ENCODE measurements around the gene ADAMTS3. TPM values are rescaled to one million over a fixed set of nuclear protein-coding genes. Genes with fewer than 3 reads are reported as not detected.

The ADAMTS3 gene
- total and polyA plus RNA-seq, 2 donors (not counting 1 experiment from before 2014, with no cell fraction given), result not detected

DNA sequence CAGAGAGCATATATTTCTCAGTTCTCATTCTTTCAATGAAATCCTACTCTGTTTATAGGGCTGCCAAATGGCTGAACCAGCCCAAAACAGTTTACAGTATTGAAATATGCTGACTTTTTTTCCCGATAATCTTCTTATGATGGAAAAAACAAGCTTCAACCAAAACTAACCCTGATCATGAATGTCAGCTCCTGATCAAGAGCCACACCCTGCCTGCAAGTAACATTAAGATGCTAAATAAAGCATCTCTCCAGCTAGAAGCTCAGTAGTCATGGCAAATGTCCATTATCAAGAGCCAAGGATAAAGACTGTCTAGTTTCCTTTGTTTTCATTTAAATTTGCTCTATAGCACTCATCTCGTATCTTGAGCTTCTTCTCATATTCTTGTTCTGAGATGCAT is 136.0 kb downstream of the ADAMTS3 start:
- Histone ChIP-seq H3K79me2 (ENCODE audit: control insufficient read depth, insufficient read depth, low read length) (no peaks in the 10 kb centered on the region), H2AFZ (ENCODE audit: insufficient read depth, low read depth, low read length, poor library complexity, severe bottlenecking) (no peak overlapping the region), H3K4me1 (ENCODE audit: control insufficient read depth in 2 of 2, insufficient read depth in 2 of 2, low read length in 2 of 2) (no peaks in the 10 kb centered on the region), H3K9me3 (ENCODE audit: control extremely low read depth in 1 of 3, control insufficient read depth in 2 of 3, insufficient read depth in 1 of 3, low read length in 2 of 3) (no peaks in the 10 kb centered on the region), H3K4me3 (ENCODE audit: control extremely low read depth in 1 of 5, extremely low read depth in 1 of 5, insufficient read depth in 1 of 5, low read depth in 2 of 5, low read length in 4 of 5) (no peak overlapping the region), H3K27ac (ENCODE audit: low read length in 2 of 2) (no peak overlapping the region), H3K4me2 (replicated peaks; ENCODE audit: low read depth, low read length, poor library complexity, severe bottlenecking) (no peak overlapping the region), H3K9ac (ENCODE audit: low read length) (no peak overlapping the region), H3K27me3 (replicated peaks in 1 of 4; ENCODE audit: control extremely low read depth in 1 of 4, control insufficient read depth in 3 of 4, insufficient read depth in 4 of 4, low read length in 3 of 4) (no peaks in the 10 kb centered on the region), H4K20me1 (ENCODE audit: control insufficient read depth, insufficient read depth, low read length, poor library complexity, severe bottlenecking) (no peaks in the 10 kb centered on the region), H3K36me3 (replicated peaks in 1 of 2; ENCODE audit: control extremely low read depth in 1 of 2, control insufficient read depth in 1 of 2, extremely low read depth in 1 of 2, insufficient read depth in 2 of 2, low read length in 1 of 2) (no peaks in the 10 kb centered on the region)
- DNase-seq (no peak), ATAC-seq (ENCODE audit: low read depth) (no peak)
- intact Hi-C loops (cut with micrococcal nuclease), result no loop called here
- Mint-ChIP-seq H3K27ac (no peak overlapping the region), H3K27me3 (no peaks in the 10 kb centered on the region), H3K4me3 (no peak overlapping the region), H3K4me1 (no peaks in the 10 kb centered on the region), H3K9me3 (ENCODE audit: insufficient read depth) (no peaks in the 10 kb centered on the region)
- whole genome bisulfite sequencing (ENCODE audit: insufficient coverage), result 88% methylated on average over 1 of the region's 2 CpGs
- no peak for TF ChIP-seq EZH2 (IDR thresholded peaks at IDR 0.05; ENCODE audit: borderline replicate concordance, insufficient read depth, low read depth, low read length, poor library complexity, severe bottlenecking)
- TF ChIP-seq, protein P1, sequence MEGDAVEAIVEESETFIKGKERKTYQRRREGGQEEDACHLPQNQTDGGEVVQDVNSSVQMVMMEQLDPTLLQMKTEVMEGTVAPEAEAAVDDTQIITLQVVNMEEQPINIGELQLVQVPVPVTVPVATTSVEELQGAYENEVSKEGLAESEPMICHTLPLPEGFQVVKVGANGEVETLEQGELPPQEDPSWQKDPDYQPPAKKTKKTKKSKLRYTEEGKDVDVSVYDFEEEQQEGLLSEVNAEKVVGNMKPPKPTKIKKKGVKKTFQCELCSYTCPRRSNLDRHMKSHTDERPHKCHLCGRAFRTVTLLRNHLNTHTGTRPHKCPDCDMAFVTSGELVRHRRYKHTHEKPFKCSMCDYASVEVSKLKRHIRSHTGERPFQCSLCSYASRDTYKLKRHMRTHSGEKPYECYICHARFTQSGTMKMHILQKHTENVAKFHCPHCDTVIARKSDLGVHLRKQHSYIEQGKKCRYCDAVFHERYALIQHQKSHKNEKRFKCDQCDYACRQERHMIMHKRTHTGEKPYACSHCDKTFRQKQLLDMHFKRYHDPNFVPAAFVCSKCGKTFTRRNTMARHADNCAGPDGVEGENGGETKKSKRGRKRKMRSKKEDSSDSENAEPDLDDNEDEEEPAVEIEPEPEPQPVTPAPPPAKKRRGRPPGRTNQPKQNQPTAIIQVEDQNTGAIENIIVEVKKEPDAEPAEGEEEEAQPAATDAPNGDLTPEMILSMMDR (IDR thresholded peaks at IDR 0.05), result no peak
- ChIA-PET POLR2A (no interaction called here), CTCF (no interaction called here)

DNA sequence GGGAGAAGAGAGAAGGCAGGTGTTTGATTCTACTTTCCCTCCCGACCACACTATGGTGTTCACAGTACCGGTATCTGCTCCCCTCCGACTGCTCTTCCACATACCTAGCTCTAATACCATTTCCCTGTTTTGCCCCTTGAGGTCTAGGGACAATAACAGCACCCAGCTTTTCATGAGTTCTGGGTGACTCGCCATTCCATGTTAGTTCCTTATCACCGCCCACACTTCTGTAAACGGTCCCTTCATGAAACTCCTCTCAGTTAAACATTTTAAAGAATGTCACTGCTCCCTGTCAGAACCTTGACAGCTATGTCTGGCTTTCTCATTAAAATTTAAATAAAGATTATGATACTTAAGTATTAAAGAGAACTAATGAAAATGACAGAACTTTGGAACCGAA is 136.7 kb downstream of the ADAMTS3 start:
- CTCF ChIA-PET, result no interaction called here
- no peak overlapping the region for H3K4me2 ChIP-seq (replicated peaks; ENCODE audit: low read depth, low read length, poor library complexity, severe bottlenecking)

More for the DNA sequence above, 136.7 kb downstream of the ADAMTS3 start:
- no peaks in the 10 kb centered on the region for H3K27me3 Mint-ChIP-seq
- POLR2A ChIA-PET, result no interaction called here
- H3K4me1 Mint-ChIP-seq, result no peaks in the 10 kb centered on the region
- Histone ChIP-seq H3K27me3 (replicated peaks in 1 of 4; ENCODE audit: control extremely low read depth in 1 of 4, control insufficient read depth in 3 of 4, insufficient read depth in 4 of 4, low read length in 3 of 4) (no peaks in the 10 kb centered on the region), H4K20me1 (ENCODE audit: control insufficient read depth, insufficient read depth, low read length, poor library complexity, severe bottlenecking) (no peaks in the 10 kb centered on the region), H2AFZ (ENCODE audit: insufficient read depth, low read depth, low read length, poor library complexity, severe bottlenecking) (no peak overlapping the region), H3K36me3 (replicated peaks in 1 of 2; ENCODE audit: control extremely low read depth in 1 of 2, control insufficient read depth in 1 of 2, extremely low read depth in 1 of 2, insufficient read depth in 2 of 2, low read length in 1 of 2) (no peaks in the 10 kb centered on the region), H3K4me3 (ENCODE audit: control extremely low read depth in 1 of 5, extremely low read depth in 1 of 5, insufficient read depth in 1 of 5, low read depth in 2 of 5, low read length in 4 of 5) (no peak overlapping the region), H3K27ac (ENCODE audit: low read length in 2 of 2) (no peak overlapping the region), H3K4me1 (ENCODE audit: control insufficient read depth in 2 of 2, insufficient read depth in 2 of 2, low read length in 2 of 2) (no peaks in the 10 kb centered on the region), H3K9ac (ENCODE audit: low read length) (no peak overlapping the region), H3K9me3 (ENCODE audit: control extremely low read depth in 1 of 3, control insufficient read depth in 2 of 3, insufficient read depth in 1 of 3, low read length in 2 of 3) (no peaks in the 10 kb centered on the region), H3K79me2 (ENCODE audit: control insufficient read depth, insufficient read depth, low read length) (no peaks in the 10 kb centered on the region)
- TF ChIP-seq, protein P1 (IDR thresholded peaks at IDR 0.05), result no peak
- TF ChIP-seq EZH2 (IDR thresholded peaks at IDR 0.05; ENCODE audit: borderline replicate concordance, insufficient read depth, low read depth, low read length, poor library complexity, severe bottlenecking), result no peak
- H3K27ac Mint-ChIP-seq, result no peak overlapping the region
- no peak for ATAC-seq (ENCODE audit: low read depth)
- H3K9me3 Mint-ChIP-seq (ENCODE audit: insufficient read depth), result no peaks in the 10 kb centered on the region
- intact Hi-C loops (cut with micrococcal nuclease), result no loop called here
- 100% methylated on average over 2 of the region's 7 CpGs for WGBS (ENCODE audit: insufficient coverage)
- DNase-seq, result no peak
- no peak overlapping the region for H3K4me3 Mint-ChIP-seq
